Karpas-422 (cell line): ENCODE measurements around the gene KRTAP9-6. TPM values are rescaled to one million over a fixed set of nuclear protein-coding genes. Genes with fewer than 3 reads are reported as not detected.

Experiments
- DNase-seq: peaks from one replicate; pipeline ENCODE4 v3.0.0-alpha.2; 2015
- H2AFZ ChIP-seq: fragments of 200-600 bp; sonication (generic); 2 replicates; pipeline ENCODE4 v1.6.1; 2014; ENCODE audit warnings: antibody characterized with exemption, low read length, mixed read lengths
- H3K27ac ChIP-seq: fragments of 200-600 bp; sonication (generic); 2 replicates; pipeline ENCODE4 v1.5.1; 2014; ENCODE audit warnings: mild to moderate bottlenecking, low read length, moderate library complexity
- H3K27me3 ChIP-seq: fragments of 200-600 bp; sonication (generic); 2 replicates; pipeline ENCODE4 v1.6.1; 2014; ENCODE audit warnings: low read length, mixed read lengths
- H3K36me3 ChIP-seq: fragments of 200-600 bp; sonication (generic); 2 replicates; pipeline ENCODE4 v1.6.1; 2014; ENCODE audit warnings: low read length, mixed read lengths; ENCODE audit not compliant: insufficient read depth
- H3K4me1 ChIP-seq: fragments of 200-600 bp; sonication (generic); 2 replicates; pipeline ENCODE4 v1.6.1; 2014; ENCODE audit warnings: mild to moderate bottlenecking, low read length, mixed read lengths
- H3K4me2 ChIP-seq: fragments of 200-600 bp; sonication (generic); 2 replicates; pipeline ENCODE4 v1.6.1; 2014; ENCODE audit warnings: low read length, low read depth, mild to moderate bottlenecking; ENCODE audit not compliant: poor library complexity, severe bottlenecking
- H3K4me3 ChIP-seq: fragments of 200-600 bp; sonication (generic); 2 replicates; pipeline ENCODE4 v1.5.1; 2014; ENCODE audit warnings: mild to moderate bottlenecking, antibody characterized with exemption, low read length, mixed read lengths
- H3K79me2 ChIP-seq: fragments of 200-600 bp; sonication (generic); 2 replicates; pipeline ENCODE4 v1.6.1; 2014; ENCODE audit warnings: mild to moderate bottlenecking, low read length, mixed read lengths
- H3K9ac ChIP-seq: fragments of 200-600 bp; sonication (generic); 2 replicates; pipeline ENCODE4 v1.6.0; 2014; ENCODE audit warnings: low read length
- H3K9me2 ChIP-seq: fragments of 200-600 bp; sonication (generic), shearing (Covaris generic); replicated peaks from 2 replicates; pipeline ENCODE4 v1.6.0; 2014; ENCODE audit warnings: mild to moderate bottlenecking, low read length, moderate library complexity; ENCODE audit not compliant: insufficient read depth
- H3K9me3 ChIP-seq: fragments of 300-700, 200-600 bp; sonication (generic); 2 replicates; pipeline ENCODE4 v1.6.1; 2014; ENCODE audit warnings: low read length, mixed read lengths
- H4K20me1 ChIP-seq: fragments of 200-600 bp; sonication (generic); 2 replicates; pipeline ENCODE4 v1.6.1; 2014; ENCODE audit warnings: mild to moderate bottlenecking, antibody characterized with exemption, low read length, low read depth; ENCODE audit not compliant: insufficient read depth
- total RNA-seq: library from RNA; depleted of rRNA; stranded (reverse); fragments of >200 nt; shearing (Covaris generic); gene quantifications from 2 replicates; pipeline ENCODE4 v1.2.3, GENCODE V29; 2014; ENCODE audit warnings: low replicate concordance

KRTAP9-6 gene
- total RNA-seq, 1 experiment from 2014 or later: not detected

GRCh38 chr17:41284043-41284442 is 18.9 kb downstream of the KRTAP9-6 start:
- Histone ChIP-seq H3K27ac (no peak overlapping the region), H3K27me3 (no peaks in the 10 kb centered on the region), H3K4me3 (no peak overlapping the region), H3K9me2 (no peaks in the 10 kb centered on the region), H3K4me1 (no peaks in the 10 kb centered on the region), H3K9me3 (no peaks in the 10 kb centered on the region), H3K4me2 (no peak overlapping the region), H4K20me1 (no peaks in the 10 kb centered on the region), H3K79me2 (no peaks in the 10 kb centered on the region), H3K36me3 (no peaks in the 10 kb centered on the region), H2AFZ (no peak overlapping the region), H3K9ac (no peak overlapping the region)
- no peak for DNase-seq

- H3K4me1 ChIP-seq: no peaks in the 10 kb centered on the region
- no peaks in the 10 kb centered on the region for H4K20me1 ChIP-seq
- H3K4me2 ChIP-seq: no peak overlapping the region
- no peaks in the 10 kb centered on the region for H3K9me2 ChIP-seq
- DNase-seq: no peak
- no peaks in the 10 kb centered on the region for H3K79me2 ChIP-seq
- H3K27ac ChIP-seq: no peak overlapping the region
- no peak overlapping the region for H3K4me3 ChIP-seq
- no peaks in the 10 kb centered on the region for H3K9me3 ChIP-seq
- H3K36me3 ChIP-seq: no peaks in the 10 kb centered on the region
- no peak overlapping the region for H3K9ac ChIP-seq
- no peaks in the 10 kb centered on the region for H3K27me3 ChIP-seq
- H2AFZ ChIP-seq: no peak overlapping the region
Observed at GRCh38 chr17:41284546-41284945, 19.4 kb downstream of the KRTAP9-6 start.

DNA sequence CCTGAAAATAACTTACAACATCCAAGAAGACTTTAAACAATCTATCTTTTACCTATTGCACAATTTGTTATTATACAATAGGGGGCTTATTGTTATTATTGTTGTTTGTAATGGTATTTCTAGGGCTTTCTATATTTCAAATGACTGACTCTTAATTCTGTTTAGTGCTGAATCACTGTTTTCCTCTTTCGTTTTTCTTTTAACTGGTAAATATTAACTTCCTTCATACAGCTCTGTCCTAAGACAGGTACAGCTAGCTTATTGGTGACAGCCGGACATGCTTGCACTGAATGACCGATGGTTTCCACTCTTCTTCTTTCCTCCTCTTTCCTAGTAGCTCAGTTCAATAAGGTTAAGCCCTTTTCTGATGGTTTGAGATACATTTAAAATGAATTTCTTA is 21.9 kb downstream of the KRTAP9-6 start:
- no peaks in the 10 kb centered on the region for H3K79me2 ChIP-seq
- no peaks in the 10 kb centered on the region for H3K9me3 ChIP-seq
- no peak overlapping the region for H3K9ac ChIP-seq
- H3K36me3 ChIP-seq: no peaks in the 10 kb centered on the region
- no peaks in the 10 kb centered on the region for H3K4me1 ChIP-seq
- no peaks in the 10 kb centered on the region for H4K20me1 ChIP-seq
- H3K9me2 ChIP-seq: no peaks in the 10 kb centered on the region
- no peak overlapping the region for H3K4me3 ChIP-seq
- no peak overlapping the region for H3K27ac ChIP-seq
- no peak overlapping the region for H3K4me2 ChIP-seq
- no peak overlapping the region for H2AFZ ChIP-seq
- H3K27me3 ChIP-seq: no peaks in the 10 kb centered on the region
- DNase-seq: no peak

- Histone ChIP-seq H3K4me1 (no peaks in the 10 kb centered on the region), H2AFZ (no peak overlapping the region), H3K36me3 (no peaks in the 10 kb centered on the region), H3K4me2 (no peak overlapping the region), H4K20me1 (no peaks in the 10 kb centered on the region), H3K79me2 (no peaks in the 10 kb centered on the region), H3K9ac (no peak overlapping the region), H3K9me3 (no peaks in the 10 kb centered on the region), H3K4me3 (no peak overlapping the region), H3K9me2 (no peaks in the 10 kb centered on the region), H3K27ac (no peak overlapping the region), H3K27me3 (no peaks in the 10 kb centered on the region)
- no peak for DNase-seq
Observed at GRCh38 chr17:41294016-41294415, 28.8 kb downstream of the KRTAP9-6 start.

DNA sequence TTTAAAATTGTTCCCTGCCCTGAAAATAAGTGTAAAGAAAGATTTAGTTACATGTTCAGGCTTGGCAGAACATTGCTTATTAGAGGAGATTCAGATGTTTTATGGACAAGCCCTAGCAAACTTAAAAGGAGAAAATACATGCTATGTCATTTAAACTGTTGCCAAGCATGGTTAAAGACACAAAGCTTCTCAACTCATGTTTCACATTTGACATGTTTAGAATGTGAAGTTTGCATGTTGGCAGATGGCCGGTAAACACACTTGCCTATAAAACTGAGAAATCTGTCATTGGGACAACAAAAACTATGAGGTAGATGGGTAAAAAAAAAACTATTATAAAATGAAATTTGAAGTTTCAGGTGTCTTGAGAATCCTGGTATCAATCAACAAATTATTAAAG is 31.7 kb downstream of the KRTAP9-6 start:
- Histone ChIP-seq H3K36me3 (no peaks in the 10 kb centered on the region), H4K20me1 (no peaks in the 10 kb centered on the region), H3K27me3 (no peaks in the 10 kb centered on the region)

DNA sequence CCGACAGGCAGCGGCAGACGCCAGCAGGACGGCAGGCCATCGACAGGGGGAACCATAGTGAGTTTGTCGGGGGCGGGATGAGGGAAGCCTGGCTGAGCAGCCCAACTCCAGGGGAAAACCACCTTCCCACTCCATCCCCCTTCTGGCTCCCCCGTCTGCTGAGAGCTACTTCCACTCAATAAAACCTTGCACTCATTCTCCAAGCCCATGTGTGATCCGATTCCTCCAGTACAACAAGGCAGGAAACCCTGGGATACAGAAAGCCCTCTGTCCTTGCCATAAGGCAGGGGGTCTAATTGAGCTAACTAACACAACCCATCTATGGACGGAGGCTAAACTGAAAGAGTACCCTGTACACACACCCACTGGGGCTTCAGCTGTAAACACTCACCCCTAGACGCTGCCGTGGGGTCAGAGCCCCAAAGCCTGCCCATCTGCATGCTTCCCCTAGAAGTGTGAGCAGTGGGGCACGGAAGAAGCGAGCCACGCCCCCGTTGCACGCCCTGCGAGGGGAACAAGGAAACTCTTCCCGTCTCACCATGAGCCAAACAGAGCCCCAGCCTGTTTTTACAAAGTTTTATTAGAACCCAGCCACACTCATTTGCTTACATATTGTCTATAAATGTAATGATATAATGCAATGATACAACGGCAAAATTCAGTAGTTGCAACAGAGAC is 33.4 kb downstream of the KRTAP9-6 start:
- H3K79me2 ChIP-seq: no peaks in the 10 kb centered on the region
- H3K4me1 ChIP-seq: no peaks in the 10 kb centered on the region
- H3K4me2 ChIP-seq: no peak overlapping the region
- H3K9ac ChIP-seq: no peak overlapping the region
- no peak overlapping the region for H3K4me3 ChIP-seq
- no peak overlapping the region for H2AFZ ChIP-seq
- no peaks in the 10 kb centered on the region for H3K27me3 ChIP-seq
- H3K27ac ChIP-seq: no peak overlapping the region
- no peak for DNase-seq
- H3K9me3 ChIP-seq: no peaks in the 10 kb centered on the region
- H3K9me2 ChIP-seq: no peaks in the 10 kb centered on the region
- H4K20me1 ChIP-seq: no peaks in the 10 kb centered on the region
- H3K36me3 ChIP-seq: no peaks in the 10 kb centered on the region

More for the DNA sequence above, 31.7 kb downstream of the KRTAP9-6 start:
- Histone ChIP-seq H3K4me3 (no peak overlapping the region), H3K9me2 (no peaks in the 10 kb centered on the region), H2AFZ (no peak overlapping the region), H3K9me3 (no peaks in the 10 kb centered on the region), H3K27ac (no peak overlapping the region), H3K4me1 (no peaks in the 10 kb centered on the region), H3K9ac (no peak overlapping the region), H3K79me2 (no peaks in the 10 kb centered on the region), H3K4me2 (no peak overlapping the region)
- DNase-seq: no peak

DNA sequence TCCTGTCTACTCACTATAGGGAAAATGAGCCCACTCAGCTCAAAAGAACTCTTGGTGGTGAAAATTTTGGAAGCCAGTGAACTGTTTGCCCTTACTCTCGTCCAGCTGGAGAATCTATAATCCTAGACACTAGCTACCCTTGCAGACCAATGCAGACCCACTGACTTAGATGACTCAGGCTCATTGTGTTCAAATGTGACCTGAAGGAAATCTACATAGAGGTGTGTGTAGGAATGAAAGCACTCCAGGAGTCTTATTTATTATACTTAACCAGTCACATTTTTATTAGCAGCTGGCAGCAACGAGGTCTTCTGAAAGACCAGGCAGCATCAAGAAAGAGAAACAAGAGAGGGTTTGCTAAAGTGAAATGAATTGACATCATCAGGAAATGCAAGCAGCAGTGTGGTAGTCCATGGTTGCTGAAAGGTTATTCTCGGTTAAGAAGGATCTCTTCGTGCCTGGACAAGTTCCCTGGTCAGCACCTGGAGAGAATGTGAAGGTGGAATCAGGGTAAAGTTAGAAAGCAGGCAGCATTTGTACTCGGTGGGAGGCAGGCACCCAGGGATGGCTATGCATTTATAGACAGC is 36.1 kb downstream of the KRTAP9-6 start:
- DNase-seq: no peak
- Histone ChIP-seq H3K27ac (no peak overlapping the region), H3K9me2 (no peaks in the 10 kb centered on the region), H3K9me3 (no peaks in the 10 kb centered on the region), H3K4me1 (no peaks in the 10 kb centered on the region), H3K27me3 (no peaks in the 10 kb centered on the region), H4K20me1 (no peaks in the 10 kb centered on the region), H3K36me3 (no peaks in the 10 kb centered on the region), H2AFZ (no peak overlapping the region), H3K4me2 (no peak overlapping the region), H3K79me2 (no peaks in the 10 kb centered on the region), H3K4me3 (no peak overlapping the region), H3K9ac (no peak overlapping the region)

DNA sequence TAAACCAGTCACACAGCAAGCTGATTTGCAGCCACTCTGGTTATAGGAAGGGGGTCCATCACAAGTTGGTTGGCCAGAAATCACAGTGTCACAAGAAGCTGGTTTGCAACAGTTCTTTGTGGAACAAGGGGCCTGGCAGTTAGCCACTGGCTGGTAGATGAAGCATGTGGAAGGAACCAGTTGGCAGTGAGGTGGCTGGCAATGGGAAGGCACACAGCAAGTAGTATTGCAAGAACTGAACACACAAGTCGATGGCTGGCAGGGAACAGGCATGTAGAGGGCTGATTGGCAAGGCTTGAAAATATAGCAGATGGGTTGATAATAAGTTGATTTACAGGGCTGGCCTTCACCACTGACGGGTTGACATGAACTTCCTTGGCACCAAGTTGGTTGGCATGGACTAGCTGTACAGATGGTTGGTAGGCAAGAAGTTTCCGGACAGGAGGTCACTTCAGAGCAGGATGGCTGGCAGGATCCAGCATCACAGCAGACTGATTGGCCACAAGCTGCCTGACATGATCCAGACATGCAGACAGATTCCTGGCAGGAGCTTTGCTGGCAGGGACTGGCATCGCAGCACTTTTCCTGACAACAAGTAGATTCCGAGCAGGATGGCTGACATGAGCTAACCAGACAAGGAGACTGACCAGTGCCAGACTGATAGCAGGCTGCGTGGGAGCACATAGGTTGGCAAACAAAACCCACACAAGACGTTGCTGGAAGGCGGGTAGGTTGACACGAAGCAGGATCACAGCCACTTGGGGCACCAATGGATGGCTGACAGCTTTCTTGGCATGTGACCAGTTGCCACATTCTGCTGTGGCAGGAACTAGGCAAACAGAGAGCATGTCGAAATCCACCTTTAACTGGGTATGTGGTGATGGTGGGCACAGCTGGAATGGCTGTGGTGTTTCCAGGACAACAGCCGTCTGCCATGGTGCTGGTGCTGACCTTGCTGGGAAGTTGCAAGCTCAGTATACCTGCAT is 37.0 kb downstream of the KRTAP9-6 start, which contains the start of gene KRTAP29-1:
Gene KRTAP29-1, minus strand, starts transcription at position 936 of the 986 bp plus-strand sequence. Its CDS starts 0 bp downstream, at position 936.
- H3K9me2 ChIP-seq: no peaks in the 10 kb centered on the region
- no peaks in the 10 kb centered on the region for H4K20me1 ChIP-seq
- no peak within 1 kb of the TSS for H3K4me2 ChIP-seq
- no peak within 1 kb of the TSS for H3K27ac ChIP-seq
- no peaks in the 10 kb centered on the region for H3K79me2 ChIP-seq
- DNase-seq: no peak
- no peak within 1 kb of the TSS for H3K9ac ChIP-seq
- no peaks in the 10 kb centered on the region for H3K9me3 ChIP-seq
- no peaks in the 10 kb centered on the region for H3K4me1 ChIP-seq
- H3K4me3 ChIP-seq: no peak within 1 kb of the TSS
- H2AFZ ChIP-seq: no peak within 1 kb of the TSS
- H3K27me3 ChIP-seq: no peaks in the 10 kb centered on the region
- no peaks in the 10 kb centered on the region for H3K36me3 ChIP-seq
